Measurements from ENCODE around the gene PRDM2. TPM values are rescaled to one million over a fixed set of nuclear protein-coding genes. Genes with fewer than 3 reads are reported as not detected.

The PRDM2 gene
- polyA plus RNA-seq, 1 of the 3 experiments (the other 2 are of a cell fraction), result 7.2 TPM

DNA sequence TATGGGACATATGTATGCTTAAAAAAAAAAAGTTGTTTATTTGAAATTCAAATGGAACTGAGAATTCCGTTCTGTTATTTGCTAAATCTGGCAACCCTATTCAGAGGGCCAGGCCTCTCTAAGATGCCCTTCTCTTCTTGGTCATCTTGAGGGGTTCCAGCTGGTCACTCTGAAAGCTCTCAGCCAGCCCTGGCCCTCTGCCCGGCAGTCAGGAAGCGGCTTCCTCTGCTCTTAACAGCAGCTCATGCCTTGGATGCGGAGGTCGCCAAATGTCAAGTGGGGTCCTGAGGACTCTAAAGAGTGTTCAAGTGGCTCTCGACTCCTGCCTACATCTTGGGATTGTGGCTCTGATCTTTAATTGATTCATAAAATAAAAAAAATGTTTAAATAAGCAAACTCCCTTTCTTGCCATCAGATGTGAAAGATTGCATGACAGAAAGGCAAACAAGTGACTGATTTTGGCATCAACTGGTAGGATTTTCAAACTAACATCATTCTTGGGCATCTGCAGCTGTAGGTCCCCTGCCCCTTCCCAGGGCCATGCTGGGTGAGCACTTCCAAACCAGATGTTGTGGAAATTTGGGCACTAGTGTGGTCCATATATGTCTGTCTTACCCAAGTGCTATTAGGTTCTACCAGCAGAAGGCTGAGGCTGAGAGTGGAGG, 130.8 kb downstream of the PRDM2 start:
- Histone ChIP-seq H3K36me3 (replicated peaks in 1 of 2; ENCODE audit: control insufficient read depth in 1 of 2, insufficient read depth in 2 of 2, low read length in 1 of 2) (no peaks in the 10 kb centered on the region), H3K27ac (ENCODE audit: low read depth in 2 of 2, low read length in 1 of 2) (no peak overlapping the region), H3K4me1 (ENCODE audit: control insufficient read depth in 1 of 2, insufficient read depth in 2 of 2, low read depth in 1 of 2, low read length in 1 of 2) (no peaks in the 10 kb centered on the region; a peak in 1 of 4 replicates), H3K4me3 (ENCODE audit: low read depth in 2 of 2, low read length in 1 of 2) (no peak overlapping the region), H3K9ac (no peak overlapping the region), H3K9me3 (no peaks in the 10 kb centered on the region), H3K9me2 (no peaks in the 10 kb centered on the region), H4K20me1 (ENCODE audit: insufficient read depth) (no peaks in the 10 kb centered on the region), H3K79me2 (ENCODE audit: insufficient read depth) (no peaks in the 10 kb centered on the region), H2AFZ (ENCODE audit: low read depth) (no peak overlapping the region), H3K4me2 (no peak overlapping the region), H3K27me3 (ENCODE audit: insufficient read depth) (no peaks in the 10 kb centered on the region), H3F3A (replicated peaks; ENCODE audit: insufficient read depth) (no peaks in the 10 kb centered on the region)
- DNase-seq, result peak; percentile 1
- no peak for TF ChIP-seq RFX5 (IDR thresholded peaks at IDR 0.05; ENCODE audit: low read length)
- TF ChIP-seq, protein P1, sequence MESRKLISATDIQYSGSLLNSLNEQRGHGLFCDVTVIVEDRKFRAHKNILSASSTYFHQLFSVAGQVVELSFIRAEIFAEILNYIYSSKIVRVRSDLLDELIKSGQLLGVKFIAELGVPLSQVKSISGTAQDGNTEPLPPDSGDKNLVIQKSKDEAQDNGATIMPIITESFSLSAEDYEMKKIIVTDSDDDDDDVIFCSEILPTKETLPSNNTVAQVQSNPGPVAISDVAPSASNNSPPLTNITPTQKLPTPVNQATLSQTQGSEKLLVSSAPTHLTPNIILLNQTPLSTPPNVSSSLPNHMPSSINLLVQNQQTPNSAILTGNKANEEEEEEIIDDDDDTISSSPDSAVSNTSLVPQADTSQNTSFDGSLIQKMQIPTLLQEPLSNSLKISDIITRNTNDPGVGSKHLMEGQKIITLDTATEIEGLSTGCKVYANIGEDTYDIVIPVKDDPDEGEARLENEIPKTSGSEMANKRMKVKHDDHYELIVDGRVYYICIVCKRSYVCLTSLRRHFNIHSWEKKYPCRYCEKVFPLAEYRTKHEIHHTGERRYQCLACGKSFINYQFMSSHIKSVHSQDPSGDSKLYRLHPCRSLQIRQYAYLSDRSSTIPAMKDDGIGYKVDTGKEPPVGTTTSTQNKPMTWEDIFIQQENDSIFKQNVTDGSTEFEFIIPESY (IDR thresholded peaks at IDR 0.05; ENCODE audit: borderline replicate concordance, low read depth), result no peak
- TF ChIP-seq MEF2A (IDR thresholded peaks at IDR 0.05; ENCODE audit: borderline replicate concordance, low read depth), result no peak
- no peak for TF ChIP-seq JUND (IDR thresholded peaks at IDR 0.05)
- TF ChIP-seq EZH2phosphoT487 (IDR thresholded peaks at IDR 0.05; ENCODE audit: borderline replicate concordance, low read depth), result no peak
- no peak for TF ChIP-seq TAF1 (IDR thresholded peaks at IDR 0.05; ENCODE audit: borderline replicate concordance, low read depth, low read length)
- TF ChIP-seq NRF1 (IDR thresholded peaks at IDR 0.05; ENCODE audit: low read depth, low read length), result no peak
- TF ChIP-seq, protein P2, sequence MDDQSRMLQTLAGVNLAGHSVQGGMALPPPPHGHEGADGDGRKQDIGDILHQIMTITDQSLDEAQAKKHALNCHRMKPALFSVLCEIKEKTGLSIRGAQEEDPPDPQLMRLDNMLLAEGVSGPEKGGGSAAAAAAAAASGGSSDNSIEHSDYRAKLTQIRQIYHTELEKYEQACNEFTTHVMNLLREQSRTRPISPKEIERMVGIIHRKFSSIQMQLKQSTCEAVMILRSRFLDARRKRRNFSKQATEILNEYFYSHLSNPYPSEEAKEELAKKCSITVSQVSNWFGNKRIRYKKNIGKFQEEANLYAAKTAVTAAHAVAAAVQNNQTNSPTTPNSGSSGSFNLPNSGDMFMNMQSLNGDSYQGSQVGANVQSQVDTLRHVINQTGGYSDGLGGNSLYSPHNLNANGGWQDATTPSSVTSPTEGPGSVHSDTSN (IDR thresholded peaks at IDR 0.05), result no peak
- TF ChIP-seq FOXJ3 (CRISPR knock-in tag; IDR thresholded peaks at IDR 0.05), result no peak
- TF ChIP-seq, protein P3, sequence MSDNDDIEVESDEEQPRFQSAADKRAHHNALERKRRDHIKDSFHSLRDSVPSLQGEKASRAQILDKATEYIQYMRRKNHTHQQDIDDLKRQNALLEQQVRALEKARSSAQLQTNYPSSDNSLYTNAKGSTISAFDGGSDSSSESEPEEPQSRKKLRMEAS (IDR thresholded peaks at IDR 0.05; ENCODE audit: low read depth), result no peak
- no peak for TF ChIP-seq FOSL2 (IDR thresholded peaks at IDR 0.05; ENCODE audit: borderline replicate concordance, low read depth)
- TF ChIP-seq NFIC (IDR thresholded peaks at IDR 0.05; ENCODE audit: borderline replicate concordance), result no peak
- TF ChIP-seq, protein P4, sequence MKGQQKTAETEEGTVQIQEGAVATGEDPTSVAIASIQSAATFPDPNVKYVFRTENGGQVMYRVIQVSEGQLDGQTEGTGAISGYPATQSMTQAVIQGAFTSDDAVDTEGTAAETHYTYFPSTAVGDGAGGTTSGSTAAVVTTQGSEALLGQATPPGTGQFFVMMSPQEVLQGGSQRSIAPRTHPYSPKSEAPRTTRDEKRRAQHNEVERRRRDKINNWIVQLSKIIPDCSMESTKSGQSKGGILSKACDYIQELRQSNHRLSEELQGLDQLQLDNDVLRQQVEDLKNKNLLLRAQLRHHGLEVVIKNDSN (IDR thresholded peaks at IDR 0.05; ENCODE audit: borderline replicate concordance, low read depth), result no peak
- TF ChIP-seq, protein P5, sequence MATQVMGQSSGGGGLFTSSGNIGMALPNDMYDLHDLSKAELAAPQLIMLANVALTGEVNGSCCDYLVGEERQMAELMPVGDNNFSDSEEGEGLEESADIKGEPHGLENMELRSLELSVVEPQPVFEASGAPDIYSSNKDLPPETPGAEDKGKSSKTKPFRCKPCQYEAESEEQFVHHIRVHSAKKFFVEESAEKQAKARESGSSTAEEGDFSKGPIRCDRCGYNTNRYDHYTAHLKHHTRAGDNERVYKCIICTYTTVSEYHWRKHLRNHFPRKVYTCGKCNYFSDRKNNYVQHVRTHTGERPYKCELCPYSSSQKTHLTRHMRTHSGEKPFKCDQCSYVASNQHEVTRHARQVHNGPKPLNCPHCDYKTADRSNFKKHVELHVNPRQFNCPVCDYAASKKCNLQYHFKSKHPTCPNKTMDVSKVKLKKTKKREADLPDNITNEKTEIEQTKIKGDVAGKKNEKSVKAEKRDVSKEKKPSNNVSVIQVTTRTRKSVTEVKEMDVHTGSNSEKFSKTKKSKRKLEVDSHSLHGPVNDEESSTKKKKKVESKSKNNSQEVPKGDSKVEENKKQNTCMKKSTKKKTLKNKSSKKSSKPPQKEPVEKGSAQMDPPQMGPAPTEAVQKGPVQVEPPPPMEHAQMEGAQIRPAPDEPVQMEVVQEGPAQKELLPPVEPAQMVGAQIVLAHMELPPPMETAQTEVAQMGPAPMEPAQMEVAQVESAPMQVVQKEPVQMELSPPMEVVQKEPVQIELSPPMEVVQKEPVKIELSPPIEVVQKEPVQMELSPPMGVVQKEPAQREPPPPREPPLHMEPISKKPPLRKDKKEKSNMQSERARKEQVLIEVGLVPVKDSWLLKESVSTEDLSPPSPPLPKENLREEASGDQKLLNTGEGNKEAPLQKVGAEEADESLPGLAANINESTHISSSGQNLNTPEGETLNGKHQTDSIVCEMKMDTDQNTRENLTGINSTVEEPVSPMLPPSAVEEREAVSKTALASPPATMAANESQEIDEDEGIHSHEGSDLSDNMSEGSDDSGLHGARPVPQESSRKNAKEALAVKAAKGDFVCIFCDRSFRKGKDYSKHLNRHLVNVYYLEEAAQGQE (IDR thresholded peaks at IDR 0.05; ENCODE audit: low read depth, low read length), result no peak
- no peak for TF ChIP-seq GATA2 (CRISPR knock-in tag; IDR thresholded peaks at IDR 0.05)
- no peak for TF ChIP-seq POLR2AphosphoS5 (IDR thresholded peaks at IDR 0.05; ENCODE audit: low read depth, low read length)
- no peak for TF ChIP-seq YY1 (IDR thresholded peaks at IDR 0.05; ENCODE audit: low read depth)
- no peak for TF ChIP-seq MXI1 (IDR thresholded peaks at IDR 0.05; ENCODE audit: low read depth, low read length)
- POLR2A ChIA-PET, result no interaction called here
- WGBS (ENCODE audit: low lambda C conversion rate), result 67% methylated on average over 6 of the region's 6 CpGs
- CTCF ChIA-PET, result no interaction called here
